Loucy (cell line): ENCODE measurements around the gene ZER1.

Experiments used
- H2AFZ ChIP-seq: fragments of 200-600 bp; sonication (generic); 2 replicates; pipeline ENCODE4 v1.6.0; 2016; ENCODE audit warnings: antibody characterized with exemption, mild to moderate bottlenecking, low read length, moderate library complexity
- H3F3A ChIP-seq: fragments of 200-600 bp; 2 replicates; pipeline ENCODE4 v1.6.0; 2016; ENCODE audit warnings: antibody characterized with exemption, low read depth, mild to moderate bottlenecking
- H3K27me3 ChIP-seq: fragments of 200-600 bp; sonication (generic); 2 replicates; pipeline ENCODE4 v1.6.1; 2014; ENCODE audit warnings: low read length, mild to moderate bottlenecking; ENCODE audit not compliant: insufficient read depth, poor library complexity, severe bottlenecking
- H3K36me3 ChIP-seq: fragments of 200-600 bp; sonication (generic); 2 replicates; pipeline ENCODE4 v1.6.1; 2016; ENCODE audit warnings: low read length; ENCODE audit not compliant: insufficient read depth
- H3K4me1 ChIP-seq: fragments of 200-600 bp; sonication (generic); 2 replicates; pipeline ENCODE4 v1.5.1; 2014; ENCODE audit warnings: low read length, mild to moderate bottlenecking; ENCODE audit not compliant: insufficient read depth, poor library complexity, severe bottlenecking
- H3K4me2 ChIP-seq: fragments of 200-600 bp; sonication (generic); 2 replicates; pipeline ENCODE4 v1.6.0; 2014; ENCODE audit warnings: antibody characterized with exemption, low read length, low read depth, mild to moderate bottlenecking; ENCODE audit not compliant: poor library complexity, severe bottlenecking
- H3K4me3 ChIP-seq: fragments of 200-600 bp; sonication (generic); 2 replicates; pipeline ENCODE4 v1.5.1; 2014; ENCODE audit warnings: low read length, mild to moderate bottlenecking, mixed read lengths; ENCODE audit not compliant: poor library complexity, severe bottlenecking
- H3K79me2 ChIP-seq: fragments of 200-600 bp; sonication (generic); 2 replicates; pipeline ENCODE4 v1.6.1; 2014; ENCODE audit warnings: low read length; ENCODE audit not compliant: insufficient read depth
- H3K9ac ChIP-seq: fragments of 200-600 bp; sonication (generic); 2 replicates; pipeline ENCODE4 v1.6.0; 2014; ENCODE audit warnings: mild to moderate bottlenecking, low read depth, low read length, moderate library complexity; ENCODE audit not compliant: poor library complexity, severe bottlenecking
- H3K9me2 ChIP-seq: fragments of 200-600 bp; sonication (generic); replicated peaks from 2 replicates; pipeline ENCODE4 v1.6.1; 2016; ENCODE audit warnings: low read depth, low read length, mixed read lengths
- H3K9me3 ChIP-seq: fragments of 200-600 bp; sonication (generic); 2 replicates; pipeline ENCODE4 v1.6.1; 2014; ENCODE audit warnings: mild to moderate bottlenecking, antibody characterized with exemption, low read length, low read depth; ENCODE audit not compliant: insufficient read depth
- H4K20me1 ChIP-seq: fragments of 200-600 bp; sonication (generic); 2 replicates; pipeline ENCODE4 v1.6.0; 2014; ENCODE audit warnings: antibody characterized with exemption, low read length, mild to moderate bottlenecking; ENCODE audit not compliant: insufficient read depth, poor library complexity, severe bottlenecking
- EZH2phosphoT487 ChIP-seq: fragments of 200-600 bp; IDR thresholded peaks from 2 replicates; pipeline ENCODE4 v1.6.1; 2018; ENCODE audit warnings: antibody characterized with exemption, mild to moderate bottlenecking, moderate library complexity, borderline replicate concordance
- TF ChIP-seq, protein P1 (sequence below): fragments of 200-600 bp; sonication (generic); conservative IDR thresholded peaks from 2 replicates; pipeline ENCODE4 v1.5.1; 2014; ENCODE audit warnings: mild to moderate bottlenecking, antibody characterized with exemption, low read length

ZER1 gene

DNA sequence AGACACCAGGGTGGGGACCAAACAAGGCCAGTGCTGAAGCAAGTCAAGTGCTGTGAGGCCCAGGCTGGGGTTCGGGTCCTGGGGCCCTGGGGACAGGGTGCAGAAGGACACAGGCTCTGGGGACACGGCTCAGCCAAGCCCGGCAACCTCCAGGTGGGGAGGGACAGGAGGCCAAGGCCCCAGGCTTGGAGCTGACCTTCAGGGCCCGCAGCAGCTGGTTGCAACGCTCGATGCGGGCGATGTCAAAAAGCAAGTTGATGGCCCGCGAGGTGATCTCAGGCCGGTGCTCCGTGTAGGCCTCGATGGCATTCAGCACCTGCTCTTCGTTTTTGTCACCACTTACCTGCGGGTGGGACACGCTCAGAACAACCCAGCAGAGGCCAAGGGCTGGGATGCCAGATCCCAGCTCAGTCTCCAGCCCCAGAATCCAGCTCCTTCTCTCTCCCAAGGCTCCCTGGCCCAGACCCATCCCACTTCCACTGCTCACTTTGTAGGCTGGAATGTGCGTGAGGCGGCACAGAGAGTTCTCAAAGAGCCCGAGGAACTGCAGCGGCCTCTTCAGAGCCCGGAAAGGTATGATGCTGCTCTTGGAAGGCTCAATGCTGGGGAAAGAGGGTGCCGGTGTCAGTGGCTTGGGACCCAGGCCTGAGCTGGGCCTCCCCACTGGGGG, 20.7 kb downstream of the ZER1 start:
- H3K9me3 ChIP-seq, result no peaks in the 10 kb centered on the region
- H3K4me2 ChIP-seq, result no peak overlapping the region
- H2AFZ ChIP-seq, result no peak overlapping the region
- H3K36me3 ChIP-seq, result no peaks in the 10 kb centered on the region
- H3K4me1 ChIP-seq, result no peaks in the 10 kb centered on the region
- H3K9me2 ChIP-seq, result no peaks in the 10 kb centered on the region
- no peaks in the 10 kb centered on the region for H3F3A ChIP-seq
- H3K79me2 ChIP-seq, result no peaks in the 10 kb centered on the region
- H4K20me1 ChIP-seq, result no peaks in the 10 kb centered on the region
- TF ChIP-seq EZH2phosphoT487, result no peak
- TF ChIP-seq, protein P1, sequence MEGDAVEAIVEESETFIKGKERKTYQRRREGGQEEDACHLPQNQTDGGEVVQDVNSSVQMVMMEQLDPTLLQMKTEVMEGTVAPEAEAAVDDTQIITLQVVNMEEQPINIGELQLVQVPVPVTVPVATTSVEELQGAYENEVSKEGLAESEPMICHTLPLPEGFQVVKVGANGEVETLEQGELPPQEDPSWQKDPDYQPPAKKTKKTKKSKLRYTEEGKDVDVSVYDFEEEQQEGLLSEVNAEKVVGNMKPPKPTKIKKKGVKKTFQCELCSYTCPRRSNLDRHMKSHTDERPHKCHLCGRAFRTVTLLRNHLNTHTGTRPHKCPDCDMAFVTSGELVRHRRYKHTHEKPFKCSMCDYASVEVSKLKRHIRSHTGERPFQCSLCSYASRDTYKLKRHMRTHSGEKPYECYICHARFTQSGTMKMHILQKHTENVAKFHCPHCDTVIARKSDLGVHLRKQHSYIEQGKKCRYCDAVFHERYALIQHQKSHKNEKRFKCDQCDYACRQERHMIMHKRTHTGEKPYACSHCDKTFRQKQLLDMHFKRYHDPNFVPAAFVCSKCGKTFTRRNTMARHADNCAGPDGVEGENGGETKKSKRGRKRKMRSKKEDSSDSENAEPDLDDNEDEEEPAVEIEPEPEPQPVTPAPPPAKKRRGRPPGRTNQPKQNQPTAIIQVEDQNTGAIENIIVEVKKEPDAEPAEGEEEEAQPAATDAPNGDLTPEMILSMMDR, result no peak
- no peaks in the 10 kb centered on the region for H3K27me3 ChIP-seq
- H3K4me3 ChIP-seq, result no peak overlapping the region
- H3K9ac ChIP-seq, result no peak overlapping the region

DNA sequence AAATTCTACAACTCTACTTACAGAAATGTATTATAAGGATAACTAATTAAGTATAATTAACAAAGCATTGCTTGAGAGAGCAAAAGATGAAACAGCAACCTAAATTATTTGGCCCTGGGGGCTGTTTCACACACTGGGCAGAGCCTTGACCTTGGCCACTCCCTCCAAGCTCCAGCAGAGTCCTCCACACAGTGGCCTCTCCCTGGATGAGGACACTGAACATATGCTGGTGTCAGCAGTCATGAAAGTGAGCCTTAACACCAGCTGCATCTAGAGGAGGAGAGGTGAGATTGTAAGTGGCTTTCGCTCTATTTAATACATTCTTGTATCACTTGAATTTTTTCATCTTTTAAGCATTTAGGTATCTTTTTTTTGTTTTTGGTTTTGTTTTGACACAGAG, 24.5 kb downstream of the ZER1 start:
- Histone ChIP-seq H3K4me3 (no peak overlapping the region), H3K36me3 (no peaks in the 10 kb centered on the region), H3K9me3 (no peaks in the 10 kb centered on the region), H3K4me2 (no peak overlapping the region), H3K9me2 (no peaks in the 10 kb centered on the region), H3K9ac (no peak overlapping the region), H2AFZ (no peak overlapping the region), H4K20me1 (no peaks in the 10 kb centered on the region), H3K79me2 (no peaks in the 10 kb centered on the region), H3F3A (no peaks in the 10 kb centered on the region), H3K4me1 (no peaks in the 10 kb centered on the region), H3K27me3 (no peaks in the 10 kb centered on the region)
- TF ChIP-seq EZH2phosphoT487, result no peak
- TF ChIP-seq, protein P1, result no peak

DNA sequence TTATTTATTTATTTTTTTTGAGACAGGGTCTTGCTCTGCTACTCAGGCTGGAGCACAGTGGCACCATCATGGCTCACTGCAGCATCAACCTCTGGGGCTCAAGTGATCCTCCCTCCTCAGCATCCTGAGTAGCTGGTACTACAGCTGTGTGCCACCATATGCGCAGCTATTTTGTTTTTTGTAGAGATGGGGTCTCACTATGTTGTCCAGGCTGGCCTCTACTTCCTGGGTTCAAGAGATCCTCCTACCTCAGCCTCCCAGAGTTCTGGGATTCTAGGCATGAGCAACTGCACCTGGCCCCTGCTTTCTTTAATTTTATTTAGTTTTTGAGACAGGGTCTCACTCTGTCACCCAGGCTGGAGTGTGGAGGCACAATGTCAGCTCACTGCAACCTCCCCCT, 28.3 kb downstream of the ZER1 start:
- H2AFZ ChIP-seq, result no peak overlapping the region
- no peaks in the 10 kb centered on the region for H3K9me2 ChIP-seq
- no peak overlapping the region for H3K4me3 ChIP-seq
- H3K9ac ChIP-seq, result no peak overlapping the region
- no peaks in the 10 kb centered on the region for H3K9me3 ChIP-seq
- no peak for TF ChIP-seq EZH2phosphoT487
- TF ChIP-seq, protein P1, result no peak
- no peaks in the 10 kb centered on the region for H3K79me2 ChIP-seq
- no peaks in the 10 kb centered on the region for H4K20me1 ChIP-seq
- H3K4me2 ChIP-seq, result no peak overlapping the region
- H3F3A ChIP-seq, result no peaks in the 10 kb centered on the region
- H3K4me1 ChIP-seq, result no peaks in the 10 kb centered on the region
- no peaks in the 10 kb centered on the region for H3K36me3 ChIP-seq
- no peaks in the 10 kb centered on the region for H3K27me3 ChIP-seq
